ENCODE measurements around the gene FAM83F.
"Not testable (repeated sequence)": the region's sequence is repeated elsewhere in the genome, so short reads cannot be mapped to it uniquely, and the experiment has no call there.

FAM83F gene

DNA sequence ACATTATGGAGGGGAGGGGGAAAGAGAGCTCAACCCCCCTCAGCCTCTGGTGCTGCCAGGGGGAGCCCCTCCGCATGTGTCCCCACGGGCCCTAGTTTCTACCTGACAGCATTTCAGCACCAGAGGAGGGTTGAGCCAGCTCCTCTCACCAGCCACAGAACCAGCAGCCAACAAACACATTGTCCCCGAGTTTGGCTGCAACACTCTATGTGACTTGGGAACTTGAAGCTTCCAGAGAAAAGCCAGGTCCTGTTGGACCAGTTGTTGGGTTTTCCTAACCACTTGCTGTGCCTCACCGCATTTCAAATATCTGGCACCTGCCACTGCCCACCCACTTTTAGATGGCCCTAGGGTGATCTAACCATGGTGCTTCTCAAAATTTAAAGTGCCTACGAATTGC is 21.1 kb upstream of the FAM83F start:
- no peak for TF ChIP-seq POLR2A (IDR thresholded peaks at IDR 0.05; ENCODE audit: low read length)
- TF ChIP-seq GATA1 (IDR thresholded peaks at IDR 0.05; ENCODE audit: low read depth, low read length): no peak
- no peak for DNase-seq

GRCh38 chr22:39974065-39974464 is 20.7 kb upstream of the FAM83F start:
- TF ChIP-seq GATA1 (IDR thresholded peaks at IDR 0.05; ENCODE audit: low read depth, low read length) (no peak), POLR2A (IDR thresholded peaks at IDR 0.05; ENCODE audit: low read length) (no peak)
- no peak for DNase-seq

- no peak for TF ChIP-seq POLR2A (IDR thresholded peaks at IDR 0.05; ENCODE audit: low read length)
- no peak for TF ChIP-seq GATA1 (IDR thresholded peaks at IDR 0.05; ENCODE audit: low read depth, low read length)
Measured at GRCh38 chr22:39979048-39979447, 15.7 kb upstream of the FAM83F start.

GRCh38 chr22:39979458-39979857 is 15.3 kb upstream of the FAM83F start:
- TF ChIP-seq GATA1 (IDR thresholded peaks at IDR 0.05; ENCODE audit: low read depth, low read length) (no peak), POLR2A (IDR thresholded peaks at IDR 0.05; ENCODE audit: low read length) (no peak)
- DNase-seq: no peak

More at GRCh38 chr22:39979048-39979447, 15.7 kb upstream of the FAM83F start:
- no peak for DNase-seq

DNA sequence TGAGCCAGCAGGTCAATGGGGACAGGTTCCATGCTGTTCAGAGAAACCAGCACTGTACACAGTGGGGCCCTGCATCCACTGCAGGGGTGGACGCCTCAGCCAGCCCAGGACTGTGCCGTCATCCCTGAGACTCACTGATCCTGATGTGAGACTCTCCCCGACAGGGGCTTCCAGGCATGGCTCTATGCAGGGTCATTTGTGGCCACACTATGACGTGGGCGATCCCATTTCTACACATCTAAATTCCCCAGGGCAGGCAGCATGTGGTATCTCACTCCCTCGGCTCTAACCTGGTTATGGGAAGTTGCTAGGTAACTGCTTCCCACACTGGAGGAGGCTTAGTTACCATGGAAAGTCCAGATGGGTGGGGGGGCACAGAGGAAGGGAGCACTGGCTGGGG is 14.2 kb upstream of the FAM83F start:
- DNase-seq: no peak
- no peak for TF ChIP-seq POLR2A (IDR thresholded peaks at IDR 0.05; ENCODE audit: low read length)
- no peak for TF ChIP-seq GATA1 (IDR thresholded peaks at IDR 0.05; ENCODE audit: low read depth, low read length)

- no peak for DNase-seq
- TF ChIP-seq POLR2A (IDR thresholded peaks at IDR 0.05; ENCODE audit: low read length): no peak
- TF ChIP-seq GATA1 (IDR thresholded peaks at IDR 0.05; ENCODE audit: low read depth, low read length): no peak
Measured at GRCh38 chr22:39983346-39983745, 11.4 kb upstream of the FAM83F start.

- TF ChIP-seq GATA1 (IDR thresholded peaks at IDR 0.05; ENCODE audit: low read depth, low read length): no peak
- no peak for TF ChIP-seq POLR2A (IDR thresholded peaks at IDR 0.05; ENCODE audit: low read length)
- peak in 1 of 2 experiments; percentile 25 for DNase-seq
Measured at GRCh38 chr22:39984006-39984405, 10.7 kb upstream of the FAM83F start.

GRCh38 chr22:39984746-39985145 is 10.0 kb upstream of the FAM83F start:
- peak; percentile 76 to 87 for DNase-seq
- TF ChIP-seq GATA1 (IDR thresholded peaks at IDR 0.05; ENCODE audit: low read depth, low read length) (no peak), POLR2A (IDR thresholded peaks at IDR 0.05; ENCODE audit: low read length) (no peak)

- TF ChIP-seq GATA1 (IDR thresholded peaks at IDR 0.05; ENCODE audit: low read depth, low read length): no peak
- no peak for TF ChIP-seq POLR2A (IDR thresholded peaks at IDR 0.05; ENCODE audit: low read length)
- no peak for DNase-seq
Measured at GRCh38 chr22:39985383-39986035, 9.2 kb upstream of the FAM83F start.

DNA sequence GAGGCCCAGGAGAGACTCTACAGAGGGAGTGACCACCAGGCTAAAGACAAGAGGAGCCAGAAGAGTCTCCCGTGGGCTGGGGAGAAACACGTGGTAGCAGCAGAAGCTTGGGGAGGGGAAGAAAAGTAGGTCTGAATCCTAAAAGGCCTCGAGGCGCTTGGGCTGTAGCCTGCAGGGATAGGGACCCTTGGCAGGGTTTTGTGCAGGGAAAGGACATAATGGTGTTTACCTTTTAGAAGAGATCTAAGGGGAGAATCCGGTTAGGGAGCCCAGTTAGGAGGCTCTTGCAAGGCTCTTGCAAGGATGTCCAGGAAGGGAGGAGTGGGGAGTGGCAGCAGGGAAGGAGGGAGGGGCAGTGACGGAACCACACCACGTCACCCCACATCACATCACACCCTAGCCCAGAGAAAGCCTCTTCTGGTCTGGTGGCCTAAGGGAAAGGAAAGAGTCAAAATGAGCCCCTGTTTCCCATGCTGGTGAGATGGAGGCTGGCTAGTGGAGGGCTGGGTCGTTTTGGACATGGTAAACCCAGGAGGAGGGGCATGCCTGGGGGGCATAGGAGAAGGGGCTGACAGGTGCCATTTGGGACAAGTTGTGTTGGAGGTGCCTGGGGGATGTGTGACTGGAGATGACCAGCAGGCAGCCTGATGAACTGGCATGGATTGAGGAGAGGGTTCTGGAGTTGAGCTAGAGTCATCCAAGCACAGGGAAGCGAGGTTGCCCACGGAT is 6.2 kb upstream of the FAM83F start:
- TF ChIP-seq GATA1 (IDR thresholded peaks at IDR 0.05; ENCODE audit: low read depth, low read length) (no peak), POLR2A (IDR thresholded peaks at IDR 0.05; ENCODE audit: low read length) (peak; percentile 68)

GRCh38 chr22:39989633-39990032 is 5.1 kb upstream of the FAM83F start:
- DNase-seq: no peak
- no peak for TF ChIP-seq GATA1 (IDR thresholded peaks at IDR 0.05; ENCODE audit: low read depth, low read length)
- TF ChIP-seq POLR2A (IDR thresholded peaks at IDR 0.05; ENCODE audit: low read length): no peak

More for the DNA sequence above, 6.2 kb upstream of the FAM83F start:
- peak; percentile 73 to 91 for DNase-seq

DNA sequence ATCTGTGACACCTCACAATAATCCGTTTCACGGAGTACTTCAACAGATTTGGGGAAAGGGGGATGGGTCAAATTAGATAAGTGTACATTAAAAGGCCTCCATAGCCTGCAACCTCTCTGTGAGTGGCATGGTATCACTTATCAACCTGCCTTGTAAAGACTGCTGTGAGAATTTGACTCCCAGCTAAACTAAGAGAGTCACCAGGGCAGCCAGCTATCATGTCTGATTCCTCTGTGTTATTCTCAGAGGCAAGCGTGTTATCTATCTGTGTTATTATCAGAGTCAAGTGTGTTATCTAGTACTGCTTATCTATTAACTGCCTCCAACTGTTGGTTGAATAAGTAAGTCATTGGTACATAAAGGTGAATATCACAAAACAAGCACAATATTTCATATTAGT is 4.1 kb upstream of the FAM83F start:
- DNase-seq: peak; percentile 60 to 81
- TF ChIP-seq GATA1 (IDR thresholded peaks at IDR 0.05; ENCODE audit: low read depth, low read length) (no peak), POLR2A (IDR thresholded peaks at IDR 0.05; ENCODE audit: low read length) (no peak)

GRCh38 chr22:39991159-39991860 is 3.4 kb upstream of the FAM83F start:
- no peak for TF ChIP-seq POLR2A (IDR thresholded peaks at IDR 0.05; ENCODE audit: low read length)
- TF ChIP-seq GATA1 (IDR thresholded peaks at IDR 0.05; ENCODE audit: low read depth, low read length): no peak
- DNase-seq: peak in 1 of 2 experiments; percentile 64

GRCh38 chr22:39992088-39992826 is 2.5 kb upstream of the FAM83F start:
- DNase-seq: no peak
- TF ChIP-seq POLR2A (IDR thresholded peaks at IDR 0.05; ENCODE audit: low read length): no peak
- TF ChIP-seq GATA1 (IDR thresholded peaks at IDR 0.05; ENCODE audit: low read depth, low read length): no peak

DNA sequence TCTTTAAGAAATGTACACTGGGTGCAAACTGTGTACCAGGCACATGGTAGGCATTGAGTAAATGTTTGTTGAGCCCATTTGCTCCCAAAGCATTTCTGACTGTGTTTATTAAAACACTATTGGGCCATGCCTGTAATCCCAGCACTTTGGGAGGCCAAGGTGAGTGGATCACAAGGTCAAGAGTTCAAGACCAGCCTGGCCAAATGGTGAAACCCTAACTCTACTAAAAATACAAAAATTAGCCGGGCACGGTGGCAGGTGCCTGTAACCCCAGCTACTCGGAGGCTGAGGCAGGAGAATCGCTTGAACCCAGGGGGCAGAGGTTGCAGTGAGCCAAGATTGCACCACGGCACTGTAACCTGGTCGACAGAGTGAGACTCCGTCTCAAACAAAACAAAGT is 1.9 kb upstream of the FAM83F start:
- not testable (repeated sequence) for DNase-seq
